ENCODE data around the gene ANKRD10. TPM values are rescaled to one million over a fixed set of nuclear protein-coding genes. Genes with fewer than 3 reads are reported as not detected.

Gene ANKRD10
- total and polyA plus RNA-seq, 10 of the 15 experiments (the other 5 are each of a cell fraction or from before 2014, with no cell fraction given), result 47.1 to 199 (median 97.2) TPM

DNA sequence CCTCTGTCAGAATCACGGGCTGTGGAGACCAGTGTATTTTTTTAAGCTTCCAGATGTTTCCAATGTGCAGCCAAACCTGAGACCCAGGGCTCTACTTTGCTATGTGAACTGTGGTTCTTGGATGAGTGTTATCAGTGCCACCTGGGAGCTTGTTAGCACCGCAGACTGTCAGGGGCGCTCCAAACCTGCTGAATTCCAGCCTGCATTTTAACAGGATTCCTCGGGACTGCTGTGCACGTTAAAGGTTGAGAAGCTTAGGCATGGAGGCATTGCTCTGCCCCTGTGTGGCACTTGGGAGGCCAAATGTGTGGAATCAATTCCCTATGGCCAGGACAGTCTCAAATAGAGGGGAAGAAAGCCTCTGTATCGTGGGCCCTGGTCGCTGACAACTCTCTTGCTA lies 80.3 kb downstream of the ANKRD10 start:
- H3K27ac ChIP-seq (ENCODE audit: control insufficient read depth, insufficient read depth), result no peak overlapping the region
- ChIA-PET POLR2A (no interaction called here), RAD21 (ENCODE audit: unreplicated experiment) (interaction anchor here (0.6 kb wide), 2 partner anchors 214 to 293 kb away, joined by 3 read pairs; no protein-coding TSS in a partner anchor), SMC1A (ENCODE audit: uncharacterized antibody, unreplicated experiment) (no interaction called here), CTCF (interaction anchor here (1.2 kb wide), 1 partner anchor 11 kb away, joined by 3 read pairs; no protein-coding TSS in a partner anchor)
- in situ Hi-C loops (cut with MboI), result no loop called here
- H3K4me3 ChIP-seq, result no peak overlapping the region
- H3K4me1 ChIP-seq (ENCODE audit: control insufficient read depth, insufficient read depth, low read length), result no peaks in the 10 kb centered on the region
- no peaks in the 10 kb centered on the region for H3K79me2 ChIP-seq (ENCODE audit: control insufficient read depth, insufficient read depth, low read length)
- H3K9me3 ChIP-seq (replicated peaks; ENCODE audit: control insufficient read depth, insufficient read depth, low read length), result no peaks in the 10 kb centered on the region
- 28% methylated on average over 7 of the region's 7 CpGs for WGBS (ENCODE audit: insufficient coverage, insufficient replicate concordance, low lambda C conversion rate, missing lambda C conversion rate)
- H4K20me1 ChIP-seq (ENCODE audit: control insufficient read depth, insufficient read depth), result no peaks in the 10 kb centered on the region
- BruUV-seq (replicated peaks), result no TSS peak
- FAIRE-seq (no peak), ATAC-seq (no peak), DNase-seq (ENCODE audit: low read depth, low spot score) (no peak)
- H2AFZ ChIP-seq (ENCODE audit: control insufficient read depth, low read depth, low read length), result no peak overlapping the region
- H3K4me2 ChIP-seq (ENCODE audit: control insufficient read depth, insufficient read depth), result no peak overlapping the region
- intact Hi-C loops (cut with micrococcal nuclease; ENCODE audit: unreplicated experiment), result loop anchor here (10.0 kb wide), 1 partner anchor 220 kb away; no protein-coding TSS in a partner anchor
- no peak for TF ChIP-seq BCLAF1 (IDR thresholded peaks at IDR 0.05)
- TF ChIP-seq, protein P1, sequence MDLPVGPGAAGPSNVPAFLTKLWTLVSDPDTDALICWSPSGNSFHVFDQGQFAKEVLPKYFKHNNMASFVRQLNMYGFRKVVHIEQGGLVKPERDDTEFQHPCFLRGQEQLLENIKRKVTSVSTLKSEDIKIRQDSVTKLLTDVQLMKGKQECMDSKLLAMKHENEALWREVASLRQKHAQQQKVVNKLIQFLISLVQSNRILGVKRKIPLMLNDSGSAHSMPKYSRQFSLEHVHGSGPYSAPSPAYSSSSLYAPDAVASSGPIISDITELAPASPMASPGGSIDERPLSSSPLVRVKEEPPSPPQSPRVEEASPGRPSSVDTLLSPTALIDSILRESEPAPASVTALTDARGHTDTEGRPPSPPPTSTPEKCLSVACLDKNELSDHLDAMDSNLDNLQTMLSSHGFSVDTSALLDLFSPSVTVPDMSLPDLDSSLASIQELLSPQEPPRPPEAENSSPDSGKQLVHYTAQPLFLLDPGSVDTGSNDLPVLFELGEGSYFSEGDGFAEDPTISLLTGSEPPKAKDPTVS (IDR thresholded peaks at IDR 0.05; ENCODE audit: low read depth, low read length), result no peak
- TF ChIP-seq MEF2B (IDR thresholded peaks at IDR 0.05; ENCODE audit: partially characterized antibody, poor library complexity, severe bottlenecking), result no peak
- TF ChIP-seq SIN3A (IDR thresholded peaks at IDR 0.05; ENCODE audit: low read depth, low read length), result no peak
- TF ChIP-seq, protein P2, sequence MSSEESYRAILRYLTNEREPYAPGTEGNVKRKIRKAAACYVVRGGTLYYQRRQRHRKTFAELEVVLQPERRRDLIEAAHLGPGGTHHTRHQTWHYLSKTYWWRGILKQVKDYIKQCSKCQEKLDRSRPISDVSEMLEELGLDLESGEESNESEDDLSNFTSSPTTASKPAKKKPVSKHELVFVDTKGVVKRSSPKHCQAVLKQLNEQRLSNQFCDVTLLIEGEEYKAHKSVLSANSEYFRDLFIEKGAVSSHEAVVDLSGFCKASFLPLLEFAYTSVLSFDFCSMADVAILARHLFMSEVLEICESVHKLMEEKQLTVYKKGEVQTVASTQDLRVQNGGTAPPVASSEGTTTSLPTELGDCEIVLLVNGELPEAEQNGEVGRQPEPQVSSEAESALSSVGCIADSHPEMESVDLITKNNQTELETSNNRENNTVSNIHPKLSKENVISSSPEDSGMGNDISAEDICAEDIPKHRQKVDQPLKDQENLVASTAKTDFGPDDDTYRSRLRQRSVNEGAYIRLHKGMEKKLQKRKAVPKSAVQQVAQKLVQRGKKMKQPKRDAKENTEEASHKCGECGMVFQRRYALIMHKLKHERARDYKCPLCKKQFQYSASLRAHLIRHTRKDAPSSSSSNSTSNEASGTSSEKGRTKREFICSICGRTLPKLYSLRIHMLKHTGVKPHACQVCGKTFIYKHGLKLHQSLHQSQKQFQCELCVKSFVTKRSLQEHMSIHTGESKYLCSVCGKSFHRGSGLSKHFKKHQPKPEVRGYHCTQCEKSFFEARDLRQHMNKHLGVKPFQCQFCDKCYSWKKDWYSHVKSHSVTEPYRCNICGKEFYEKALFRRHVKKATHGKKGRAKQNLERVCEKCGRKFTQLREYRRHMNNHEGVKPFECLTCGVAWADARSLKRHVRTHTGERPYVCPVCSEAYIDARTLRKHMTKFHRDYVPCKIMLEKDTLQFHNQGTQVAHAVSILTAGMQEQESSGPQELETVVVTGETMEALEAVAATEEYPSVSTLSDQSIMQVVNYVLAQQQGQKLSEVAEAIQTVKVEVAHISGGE (CRISPR knock-in tag; IDR thresholded peaks at IDR 0.05), result no peak
- no peak for TF ChIP-seq RFX5 (IDR thresholded peaks at IDR 0.05; ENCODE audit: low read depth, low read length)
- no peak for TF ChIP-seq SMARCA5 (IDR thresholded peaks at IDR 0.05)
- TF ChIP-seq LARP7 (IDR thresholded peaks at IDR 0.05), result no peak
- TF ChIP-seq SRF (IDR thresholded peaks at IDR 0.05; ENCODE audit: low read depth in 2 of 2, low read length in 2 of 2), result no peak
- no peak for TF ChIP-seq CBX3 (IDR thresholded peaks at IDR 0.05; ENCODE audit: borderline replicate concordance, low read depth)
- TF ChIP-seq IKZF1 (conservative IDR thresholded peaks at IDR 0.05), result no peak
- no peaks in the 10 kb centered on the region for H3K36me3 ChIP-seq (ENCODE audit: control insufficient read depth in 2 of 2, insufficient read depth in 2 of 2, low read length in 1 of 2)
- H3K27me3 ChIP-seq (replicated peaks in 1 of 2; ENCODE audit: control insufficient read depth in 2 of 2, insufficient read depth in 2 of 2, low read length in 1 of 2), result no peaks in the 10 kb centered on the region
- no peak overlapping the region for H3K9ac ChIP-seq (ENCODE audit: control insufficient read depth, insufficient read depth, low read length)
